NCI-H2107 treated with DMSO at 0.1 percent for 48 hours (cell line): ENCODE measurements around the gene PHLPP1.
A peak's percentile ranks its signal among the peaks of the same experiment; 100 is the strongest.
"Not testable (repeated sequence)": the region's sequence is repeated elsewhere in the genome, so short reads cannot be mapped to it uniquely, and the experiment has no call there.

Source experiments
- DNase-seq: peaks from one replicate; lab custom pipeline; 2025; ENCODE audit not compliant: unreplicated experiment; lab: John Stamatoyannopoulos, UW

The PHLPP1 gene

DNA sequence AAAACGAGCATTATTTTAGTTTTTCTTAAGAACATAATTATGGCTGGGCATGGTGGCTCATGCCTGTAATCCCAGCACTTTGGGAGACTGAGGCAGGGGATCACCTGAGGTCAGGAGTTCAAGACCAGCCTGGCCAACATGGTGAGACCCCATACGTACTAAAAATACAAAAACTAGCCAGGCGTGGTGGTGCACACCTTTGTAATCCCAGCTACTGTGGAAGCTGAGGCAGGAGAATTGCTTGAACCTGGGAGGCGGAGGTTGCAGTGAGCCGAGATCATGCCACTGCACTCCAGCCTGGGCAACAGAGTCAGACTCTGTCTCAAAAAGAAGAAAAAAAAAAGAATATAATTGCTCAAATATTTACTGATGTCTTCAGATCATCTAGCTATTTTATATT is 25.3 kb downstream of the PHLPP1 start:
- DNase-seq, result not testable (repeated sequence)

DNA sequence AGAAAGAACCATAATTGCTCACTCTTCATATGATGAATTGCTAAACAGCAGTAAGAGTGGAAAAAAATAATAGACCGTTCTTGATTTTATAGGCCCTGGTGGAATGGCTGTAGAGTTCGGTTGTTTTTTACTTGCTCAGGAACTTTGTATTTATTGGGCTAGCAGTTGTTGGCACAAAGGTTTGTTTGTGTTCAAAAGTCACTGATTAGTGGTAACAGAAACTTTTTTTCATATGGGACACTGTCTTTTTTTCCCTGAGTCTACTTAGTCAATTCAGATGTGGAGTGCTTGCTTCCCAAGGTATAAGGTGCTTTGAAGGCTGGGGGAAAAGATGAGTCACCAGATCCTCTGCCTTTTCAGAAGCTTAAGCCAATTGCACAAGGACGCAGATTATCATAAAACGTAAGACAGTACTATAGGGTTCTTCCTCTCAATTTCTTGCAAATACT is 25.8 kb downstream of the PHLPP1 start:
- DNase-seq, result no peak

GRCh38 chr18:62741584-62741983 is 26.2 kb downstream of the PHLPP1 start:
- DNase-seq, result no peak

- DNase-seq, result no peak
These were observed 29.0 kb downstream of the PHLPP1 start for GRCh38 chr18:62744076-62744968.

- DNase-seq, result no peak
These were observed 29.9 kb downstream of the PHLPP1 start for GRCh38 chr18:62745089-62745751.

DNA sequence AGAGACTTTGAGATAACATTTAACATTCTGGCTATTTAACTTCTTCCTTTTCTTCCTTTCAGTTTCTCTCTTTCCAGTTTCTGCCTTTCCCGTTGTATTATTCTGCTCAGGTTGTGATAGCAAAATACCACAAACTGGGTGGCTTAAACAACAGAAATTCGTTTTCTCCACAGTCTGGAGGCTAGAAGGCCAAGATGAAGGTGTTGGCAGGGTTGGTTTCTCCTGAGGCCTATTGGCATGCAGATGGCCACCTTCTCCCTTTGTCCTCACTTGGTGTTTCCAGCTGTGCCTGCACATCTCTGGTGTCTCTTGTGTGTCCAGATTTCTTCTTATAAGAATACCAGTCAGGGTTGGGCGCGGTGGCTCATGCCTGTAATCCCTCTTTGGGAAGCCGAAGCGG is 34.0 kb downstream of the PHLPP1 start:
- DNase-seq, result no peak

GRCh38 chr18:62751341-62751821 is 36.0 kb downstream of the PHLPP1 start:
- DNase-seq, result peak; percentile 22

DNA sequence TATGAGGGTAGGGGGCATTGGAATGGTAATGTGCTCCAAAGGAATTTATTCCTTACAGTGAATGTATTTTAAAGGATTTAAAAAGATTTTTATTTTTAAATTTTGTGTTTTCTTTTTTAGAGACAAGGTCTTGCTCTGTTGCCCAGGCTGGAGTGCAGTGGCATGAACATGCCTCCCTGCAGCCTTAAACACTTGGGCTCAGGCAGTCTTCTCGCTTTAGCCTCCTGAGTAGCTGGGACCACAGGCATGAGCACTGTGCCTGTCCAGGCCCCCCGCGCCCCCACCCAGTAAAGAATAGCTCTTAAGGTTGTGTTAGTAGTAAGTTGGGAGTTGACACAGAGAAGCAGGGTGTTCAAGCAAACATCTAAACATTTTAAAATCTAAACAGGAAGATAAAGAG is 36.6 kb downstream of the PHLPP1 start:
- no peak for DNase-seq

DNA sequence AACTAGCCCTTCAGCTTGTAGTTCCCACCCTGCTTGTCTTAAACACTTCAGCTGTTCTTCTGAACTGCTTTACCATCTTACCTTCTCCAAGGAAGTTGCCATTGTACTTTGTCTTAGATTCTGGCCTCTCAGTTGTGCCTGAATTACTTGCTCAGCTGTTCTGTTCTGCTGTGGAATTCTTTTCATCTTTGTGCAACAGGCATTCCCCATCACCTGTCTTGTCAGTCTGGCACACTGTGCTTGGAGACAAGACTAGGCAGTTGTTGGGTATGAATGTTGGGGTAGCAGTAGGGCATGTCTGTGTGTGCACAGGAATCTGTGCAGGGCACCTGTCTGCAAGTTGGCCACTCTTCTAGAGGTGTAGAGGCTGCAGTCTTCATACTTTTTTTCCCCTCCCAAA is 38.7 kb downstream of the PHLPP1 start:
- no peak for DNase-seq

DNA sequence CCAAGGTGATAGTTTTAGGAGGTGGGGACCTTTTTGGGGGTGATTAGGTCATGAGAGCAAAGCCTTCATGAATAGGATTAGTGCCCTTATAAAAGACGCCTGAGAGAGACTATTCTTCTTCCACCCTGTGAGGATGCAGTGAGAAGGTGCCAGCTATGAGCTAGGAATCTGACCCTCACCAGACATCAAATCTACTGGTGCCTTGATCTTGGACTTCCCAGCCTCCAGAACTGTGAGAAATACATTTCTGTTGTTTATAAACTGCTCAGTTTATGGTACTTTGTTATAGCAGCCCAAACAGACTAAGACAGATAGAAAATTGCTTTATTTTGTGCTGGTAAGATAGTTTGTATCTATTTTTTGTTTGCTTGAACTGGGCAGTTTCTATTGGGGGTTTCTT is 40.1 kb downstream of the PHLPP1 start:
- no peak for DNase-seq

DNA sequence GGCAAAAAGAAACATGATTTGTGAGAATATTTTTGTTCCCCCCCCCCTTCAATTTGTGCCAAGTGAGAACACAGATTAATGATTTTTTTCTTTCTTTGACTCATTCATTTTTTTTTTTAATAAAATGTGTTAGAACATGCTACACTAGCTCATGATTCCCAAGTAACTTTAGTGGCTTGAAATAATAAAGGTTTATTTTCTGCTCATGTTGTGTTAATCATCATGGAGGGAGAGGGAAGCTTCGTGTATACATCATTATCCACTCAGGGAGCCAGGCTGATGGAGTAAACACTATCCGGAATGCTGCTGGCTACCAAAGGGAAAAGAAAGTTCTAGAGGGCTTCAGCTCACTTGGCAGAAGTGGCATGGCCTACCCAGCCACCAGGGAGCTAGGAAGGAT is 40.6 kb downstream of the PHLPP1 start:
- no peak for DNase-seq

- no peak for DNase-seq
These were observed 42.2 kb downstream of the PHLPP1 start for GRCh38 chr18:62757399-62758010.

GRCh38 chr18:62758591-62758990 is 43.2 kb downstream of the PHLPP1 start:
- no peak for DNase-seq

DNA sequence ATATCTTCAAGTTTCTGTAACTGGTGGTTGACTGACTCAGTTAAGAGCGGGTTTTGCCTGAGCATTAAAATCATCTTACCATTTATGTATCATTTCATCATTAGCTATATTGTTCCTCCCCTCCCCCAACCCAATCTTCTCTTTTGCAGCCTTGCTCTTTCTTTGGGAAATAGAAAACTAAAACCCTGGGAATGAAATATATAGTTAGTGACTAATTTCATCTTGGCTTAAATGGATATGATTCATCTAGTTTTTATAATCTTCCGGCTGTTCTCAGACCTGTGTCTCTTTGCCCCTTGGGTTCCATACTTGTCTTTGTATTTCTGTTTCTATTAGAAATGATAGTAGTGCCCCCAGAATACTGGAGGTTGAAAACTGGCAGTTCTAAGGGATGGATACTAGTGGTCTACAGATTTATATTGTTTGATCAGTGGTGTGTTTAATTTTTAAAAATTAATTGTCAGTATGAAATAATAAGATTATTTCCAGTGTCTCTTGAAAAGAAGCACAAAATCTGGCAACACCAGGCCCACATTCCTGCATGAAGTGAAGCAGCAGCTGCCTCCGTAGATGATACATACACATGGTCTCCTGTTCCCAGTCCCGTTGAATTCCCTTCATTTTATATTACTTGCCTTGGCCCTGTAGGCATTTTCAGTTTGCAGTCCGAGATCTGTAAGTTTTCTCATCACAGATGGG is 44.5 kb downstream of the PHLPP1 start:
- no peak for DNase-seq

DNA sequence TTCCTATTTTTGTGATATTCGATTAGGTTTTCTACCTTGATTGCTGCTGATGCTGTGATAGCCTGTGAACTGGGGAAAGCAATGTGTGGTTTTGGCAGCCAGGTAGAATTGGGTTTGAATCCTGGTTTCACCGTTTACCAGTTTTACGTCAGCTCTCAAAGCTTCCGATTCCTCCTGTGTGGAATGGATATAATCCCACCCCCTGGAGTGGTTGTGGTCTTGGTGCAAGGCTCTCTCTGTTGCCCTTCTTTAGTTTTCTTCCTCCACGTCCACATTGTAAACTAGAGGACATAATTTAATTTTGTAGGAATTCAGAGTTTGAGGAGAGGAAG is 45.0 kb downstream of the PHLPP1 start:
- DNase-seq, result no peak

GRCh38 chr18:62763101-62763521 is 47.8 kb downstream of the PHLPP1 start:
- no peak for DNase-seq

DNA sequence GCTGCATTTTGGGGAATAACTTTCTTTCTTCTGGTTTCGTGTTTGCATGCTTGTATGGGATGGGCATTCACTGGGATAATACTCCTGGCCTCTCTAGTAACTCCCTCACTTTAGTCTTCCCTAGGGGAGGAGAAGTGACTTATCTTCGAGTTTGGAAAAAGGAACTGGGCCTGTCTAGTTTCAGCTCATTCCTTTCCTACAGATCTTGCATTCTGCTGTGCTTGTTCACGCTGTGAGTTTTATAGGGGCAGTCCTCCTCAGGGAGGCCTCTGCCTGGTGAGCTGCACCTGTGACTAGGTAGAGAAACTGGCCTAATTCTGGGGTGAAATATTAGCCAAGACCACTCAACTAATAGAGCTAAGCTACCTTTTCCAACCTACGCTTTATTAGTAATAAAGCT is 50.9 kb downstream of the PHLPP1 start:
- DNase-seq, result no peak

GRCh38 chr18:62767321-62767720 is 52.0 kb downstream of the PHLPP1 start:
- DNase-seq, result no peak

- no peak for DNase-seq
These were observed 52.7 kb downstream of the PHLPP1 start for GRCh38 chr18:62767836-62768557.

- DNase-seq, result no peak
These were observed 53.2 kb downstream of the PHLPP1 start for GRCh38 chr18:62768558-62768943.

DNA sequence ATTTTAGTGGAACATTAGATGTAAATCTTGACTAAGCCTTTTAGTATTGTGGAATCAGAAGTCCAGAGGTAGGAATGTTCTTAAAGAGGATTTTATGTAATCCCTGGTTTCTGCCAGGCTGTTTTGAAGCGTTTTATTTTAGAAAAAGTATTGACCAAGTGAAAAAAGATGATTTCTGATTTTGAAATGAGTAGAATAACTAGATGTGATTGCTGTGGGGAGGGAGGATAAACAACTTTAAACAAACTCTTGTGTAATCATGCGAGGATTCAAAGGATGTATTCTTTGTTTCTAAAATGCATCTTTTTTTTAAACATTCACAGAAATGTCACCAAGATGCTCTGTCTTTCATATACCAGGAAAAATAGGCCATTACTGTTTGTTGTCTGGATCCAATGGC is 53.9 kb downstream of the PHLPP1 start:
- DNase-seq, result no peak
